ENCODE data around the gene CD99L2. TPM values are rescaled to one million over a fixed set of nuclear protein-coding genes. Genes with fewer than 3 reads are reported as not detected.

Gene CD99L2
- total and polyA plus RNA-seq, 4 donors = 9.7 to 39.8 (median 23.8) TPM

GRCh38 chrX:150941580-150941979 is 43.1 kb upstream of the CD99L2 start (continued):
- TF ChIP-seq ZBTB33 (IDR thresholded peaks at IDR 0.05) = no peak

DNA sequence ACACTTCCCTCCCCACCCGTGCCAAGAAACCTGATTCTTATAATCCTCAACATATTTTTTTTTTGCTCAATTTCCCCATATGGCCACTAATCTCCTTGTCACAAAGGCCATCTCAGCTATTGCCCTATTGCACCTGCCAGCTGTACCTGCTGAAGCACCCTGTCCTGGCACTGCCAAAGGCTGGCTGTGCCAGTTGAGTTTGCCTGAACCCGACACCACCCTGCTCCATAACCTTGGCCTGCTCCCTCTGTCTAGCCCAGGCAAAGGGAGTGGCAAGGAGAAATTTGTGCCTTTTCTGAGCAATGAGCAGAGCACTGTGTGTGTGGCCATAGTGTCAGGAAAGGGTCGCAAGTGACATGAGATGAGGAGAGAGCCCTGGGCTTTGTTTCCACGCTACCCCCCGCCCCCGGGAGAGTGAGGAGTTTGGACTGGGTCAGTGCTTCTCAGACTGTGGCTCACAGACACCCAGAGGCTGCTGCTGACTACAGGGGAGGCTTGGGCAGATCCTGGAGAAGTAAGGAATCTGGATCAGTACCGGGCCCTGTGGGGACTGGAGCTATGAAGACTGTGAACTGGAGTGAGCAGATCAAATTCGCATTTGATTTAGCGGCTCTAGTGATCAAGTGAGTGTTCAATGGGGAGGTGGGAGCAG is 42.5 kb upstream of the CD99L2 start:
- Histone ChIP-seq H3K9ac (ENCODE audit: low read depth in 1 of 2, low read length in 2 of 2) (no peak overlapping the region), H3K9me3 (ENCODE audit: control insufficient read depth in 4 of 4, low read length in 3 of 4) (peaks cover 0 to 2% (median 0%) of the 10 kb centered on the region in 4 donors), H3K36me3 (ENCODE audit: control insufficient read depth in 4 of 4, insufficient read depth in 3 of 4, low read depth in 1 of 4, low read length in 3 of 4) (no peaks in the 10 kb centered on the region), H3K27me3 (ENCODE audit: control insufficient read depth in 4 of 4, insufficient read depth in 4 of 4, low read length in 3 of 4) (no peaks in the 10 kb centered on the region), H3K4me3 (ENCODE audit: low read depth in 1 of 3, low read length in 3 of 3) (no peak overlapping the region), H3K4me1 (ENCODE audit: control insufficient read depth in 4 of 4, insufficient read depth in 4 of 4, low read length in 3 of 4) (no peaks in the 10 kb centered on the region), H3K27ac (ENCODE audit: low read depth in 1 of 2, low read length in 2 of 2) (no peak overlapping the region)
- WGBS = 78% methylated on average over 9 of the region's 9 CpGs
- no peak for DNase-seq (ENCODE audit: low spot score)
- no peak for TF ChIP-seq GABPA (IDR thresholded peaks at IDR 0.05 in 1 of 2, conservative IDR thresholded peaks at IDR 0.05 in 1 of 2)

- Histone ChIP-seq H3K9me3 (ENCODE audit: control insufficient read depth in 4 of 4, low read length in 3 of 4) (peaks cover 0 to 2% (median 0%) of the 10 kb centered on the region in 4 donors), H3K27ac (ENCODE audit: low read depth in 1 of 2, low read length in 2 of 2) (no peak overlapping the region), H3K4me1 (ENCODE audit: control insufficient read depth in 4 of 4, insufficient read depth in 4 of 4, low read length in 3 of 4) (no peaks in the 10 kb centered on the region), H3K27me3 (ENCODE audit: control insufficient read depth in 4 of 4, insufficient read depth in 4 of 4, low read length in 3 of 4) (no peaks in the 10 kb centered on the region), H3K36me3 (ENCODE audit: control insufficient read depth in 4 of 4, insufficient read depth in 3 of 4, low read depth in 1 of 4, low read length in 3 of 4) (no peaks in the 10 kb centered on the region), H3K9ac (ENCODE audit: low read depth in 1 of 2, low read length in 2 of 2) (no peak overlapping the region), H3K4me3 (ENCODE audit: low read depth in 1 of 3, low read length in 3 of 3) (no peak overlapping the region)
- WGBS = 70% methylated on average over 6 of the region's 6 CpGs
- DNase-seq (ENCODE audit: low spot score) = no peak
- TF ChIP-seq TAF1 (conservative IDR thresholded peaks at IDR 0.05) = no peak
- no peak for TF ChIP-seq JUND (IDR thresholded peaks at IDR 0.05)
- no peak for TF ChIP-seq RAD21 (IDR thresholded peaks at IDR 0.05)
- no peak for TF ChIP-seq ZBTB33 (IDR thresholded peaks at IDR 0.05)
- no peak for TF ChIP-seq SP1 (IDR thresholded peaks at IDR 0.05)
- TF ChIP-seq YY1 (IDR thresholded peaks at IDR 0.05) = no peak
- no peak for TF ChIP-seq ATF3 (IDR thresholded peaks at IDR 0.05)
Observed at GRCh38 chrX:150936556-150936955, 38.1 kb upstream of the CD99L2 start.

DNA sequence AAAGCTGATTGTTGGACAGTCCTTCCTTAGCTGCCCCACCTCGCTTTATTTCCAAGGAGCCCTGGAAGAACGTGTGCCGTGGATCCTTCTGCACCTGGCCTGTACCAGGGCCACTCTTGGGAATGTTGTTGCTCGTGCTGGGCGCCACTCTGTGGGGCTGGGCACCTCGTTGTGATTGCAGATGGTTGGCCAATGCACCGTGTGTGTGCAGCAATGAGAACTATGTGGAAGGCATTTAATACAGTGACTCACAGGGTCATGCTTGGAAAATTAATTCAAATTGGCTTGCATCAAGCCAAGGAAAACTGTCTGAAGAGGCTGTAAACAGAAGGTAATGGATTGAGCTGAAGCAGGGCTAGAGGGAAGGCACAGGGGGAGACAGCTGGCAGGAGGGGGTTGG is 37.0 kb upstream of the CD99L2 start:
- Histone ChIP-seq H3K4me3 (ENCODE audit: low read depth in 1 of 3, low read length in 3 of 3) (no peak overlapping the region), H3K9me3 (ENCODE audit: control insufficient read depth in 4 of 4, low read length in 3 of 4) (peaks cover 0 to 2% (median 0%) of the 10 kb centered on the region in 4 donors), H3K9ac (ENCODE audit: low read depth in 1 of 2, low read length in 2 of 2) (no peak overlapping the region), H3K36me3 (ENCODE audit: control insufficient read depth in 4 of 4, insufficient read depth in 3 of 4, low read depth in 1 of 4, low read length in 3 of 4) (no peaks in the 10 kb centered on the region), H3K27me3 (ENCODE audit: control insufficient read depth in 4 of 4, insufficient read depth in 4 of 4, low read length in 3 of 4) (no peaks in the 10 kb centered on the region), H3K4me1 (ENCODE audit: control insufficient read depth in 4 of 4, insufficient read depth in 4 of 4, low read length in 3 of 4) (no peaks in the 10 kb centered on the region), H3K27ac (ENCODE audit: low read depth in 1 of 2, low read length in 2 of 2) (no peak overlapping the region)
- 77% methylated on average over 7 of the region's 7 CpGs for WGBS
- TF ChIP-seq EGR1 (IDR thresholded peaks at IDR 0.05; ENCODE audit: low read depth in 2 of 2) (no peak), RXRA (IDR thresholded peaks at IDR 0.05) (no peak), RAD21 (IDR thresholded peaks at IDR 0.05) (no peak), MAX (IDR thresholded peaks at IDR 0.05) (no peak), SP1 (IDR thresholded peaks at IDR 0.05) (no peak), FOXA1 (IDR thresholded peaks at IDR 0.05) (no peak), GABPA (IDR thresholded peaks at IDR 0.05 in 1 of 2, conservative IDR thresholded peaks at IDR 0.05 in 1 of 2) (no peak), HNF4A (conservative IDR thresholded peaks at IDR 0.05) (no peak), HNF4G (IDR thresholded peaks at IDR 0.05) (no peak), TAF1 (conservative IDR thresholded peaks at IDR 0.05) (no peak), ATF3 (IDR thresholded peaks at IDR 0.05) (no peak), NR2F2 (IDR thresholded peaks at IDR 0.05) (no peak), FOXA2 (IDR thresholded peaks at IDR 0.05) (no peak), JUND (IDR thresholded peaks at IDR 0.05) (no peak)
- DNase-seq (ENCODE audit: low spot score) = no peak
